ENCODE data around the gene TMEM38B.
"Not testable (repeated sequence)": the region's sequence is repeated elsewhere in the genome, so short reads cannot be mapped to it uniquely, and the experiment has no call there.

The TMEM38B gene

GRCh38 chr9:105701145-105701544, 6.8 kb downstream of the TMEM38B start:
- no peak for TF ChIP-seq CTCF (IDR thresholded peaks at IDR 0.05; ENCODE audit: low read depth, low read length, missing control alignments)
- DNase-seq (ENCODE audit: low read depth) = no peak
- in situ Hi-C loops (cut with HindIII; ENCODE audit: low sequenced_read_pairs) = no loop called here
- H3K4me3 ChIP-seq (ENCODE audit: low read depth, low read length) = no peak overlapping the region

GRCh38 chr9:105702207-105702606, 7.9 kb downstream of the TMEM38B start:
- no peak for DNase-seq (ENCODE audit: low read depth)
- TF ChIP-seq CTCF (IDR thresholded peaks at IDR 0.05; ENCODE audit: low read depth, low read length, missing control alignments) = no peak
- no peak overlapping the region for H3K4me3 ChIP-seq (ENCODE audit: low read depth, low read length)
- in situ Hi-C loops (cut with HindIII; ENCODE audit: low sequenced_read_pairs) = no loop called here

- in situ Hi-C loops (cut with HindIII; ENCODE audit: low sequenced_read_pairs); H3K4me3 ChIP-seq (ENCODE audit: low read depth, low read length); DNase-seq (ENCODE audit: low read depth): not testable (repeated sequence)
These were observed 9.3 kb downstream of the TMEM38B start for GRCh38 chr9:105703638-105704037.

- no peak for DNase-seq (ENCODE audit: low read depth)
- TF ChIP-seq CTCF (IDR thresholded peaks at IDR 0.05; ENCODE audit: low read depth, low read length, missing control alignments) = no peak
- in situ Hi-C loops (cut with HindIII; ENCODE audit: low sequenced_read_pairs) = no loop called here
- H3K4me3 ChIP-seq (ENCODE audit: low read depth, low read length) = no peak overlapping the region
These were observed 11.8 kb downstream of the TMEM38B start for GRCh38 chr9:105706156-105706555.

- no peak for DNase-seq (ENCODE audit: low read depth)
- no peak for TF ChIP-seq CTCF (IDR thresholded peaks at IDR 0.05; ENCODE audit: low read depth, low read length, missing control alignments)
- H3K4me3 ChIP-seq (ENCODE audit: low read depth, low read length) = no peak overlapping the region
- in situ Hi-C loops (cut with HindIII; ENCODE audit: low sequenced_read_pairs) = no loop called here
These were observed 14.1 kb downstream of the TMEM38B start for GRCh38 chr9:105708405-105708804.

- TF ChIP-seq CTCF (IDR thresholded peaks at IDR 0.05; ENCODE audit: low read depth, low read length, missing control alignments) = no peak
- DNase-seq (ENCODE audit: low read depth) = no peak
- no peak overlapping the region for H3K4me3 ChIP-seq (ENCODE audit: low read depth, low read length)
- in situ Hi-C loops (cut with HindIII; ENCODE audit: low sequenced_read_pairs) = no loop called here
These were observed 16.3 kb downstream of the TMEM38B start for GRCh38 chr9:105710638-105711037.

- H3K4me3 ChIP-seq (ENCODE audit: low read depth, low read length) = no peak overlapping the region
- in situ Hi-C loops (cut with HindIII; ENCODE audit: low sequenced_read_pairs) = no loop called here
- TF ChIP-seq CTCF (IDR thresholded peaks at IDR 0.05; ENCODE audit: low read depth, low read length, missing control alignments) = no peak
- no peak for DNase-seq (ENCODE audit: low read depth)
These were observed 17.5 kb downstream of the TMEM38B start for GRCh38 chr9:105711867-105712266.

Data from astrocyte of the cerebellum (primary cell).